CD4-positive, alpha-beta T cell (primary cell): Measurements from ENCODE around the gene GPR83. TPM values are rescaled to one million over a fixed set of nuclear protein-coding genes. Genes with fewer than 3 reads are reported as not detected.

Experiments used
- ATAC-seq: fragments of 200-7000 bp; cut with Tn5 transposase; one replicate; pipeline ENCODE4 v1.10.0; 2022; ENCODE audit warnings: mild to moderate bottlenecking; ENCODE audit not compliant: poor library complexity
- CTCF ChIA-PET: fragments of 350-600 bp; sonication (Branson Sonifier 250); formaldehyde crosslinking; loops from one replicate; lab custom pipeline; 2021; ENCODE audit warnings: antibody characterized with exemption, inconsistent platforms; lab: Charles Lee
- POLR2A ChIA-PET: fragments of 350-600 bp; sonication (Branson Sonifier 250); formaldehyde crosslinking; loops from one replicate; lab custom pipeline; 2021; ENCODE audit warnings: antibody characterized with exemption, inconsistent platforms; lab: Charles Lee
- DNase-seq, 14 experiments: peaks; one replicate each; pipeline ENCODE4 v3.0.0-alpha.2; 2013 to 2020; ENCODE audit warnings: mixed read lengths in 2 of 14
- H3K27ac ChIP-seq, 2 donors: one replicate each; pipeline versions ENCODE4 v1.5.1 to v1.7.0; 2013; ENCODE audit warnings: low read length in 2 of 2, low read depth in 1 of 2, mild to moderate bottlenecking in 1 of 2
- H3K27me3 ChIP-seq, 2 experiments: 1 replicate in 1 of 2; 2 replicates in 1 of 2; pipeline versions ENCODE4 v1.6.1 to v1.7.0; 2013; ENCODE audit warnings: low read length in 2 of 2, control low read depth in 1 of 2, mild to moderate bottlenecking in 1 of 2, moderate library complexity in 1 of 2; ENCODE audit not compliant: insufficient read depth in 2 of 2, control insufficient read depth in 1 of 2
- H3K36me3 ChIP-seq: one replicate; pipeline ENCODE4 v1.6.1; 2013; ENCODE audit warnings: low read length, control low read depth; ENCODE audit not compliant: insufficient read depth
- H3K4me1 ChIP-seq: one replicate; pipeline ENCODE4 v1.6.1; 2013; ENCODE audit warnings: low read length, control low read depth; ENCODE audit not compliant: insufficient read depth
- H3K4me3 ChIP-seq: one replicate; pipeline ENCODE4 v1.5.1; 2013; ENCODE audit warnings: mild to moderate bottlenecking, low read length, moderate library complexity
- H3K9me3 ChIP-seq, 2 experiments: 1 replicate in 1 of 2; 2 replicates in 1 of 2; pipeline versions ENCODE4 v1.6.1 to v1.7.0; 2013; ENCODE audit warnings: low read length in 2 of 2, mild to moderate bottlenecking in 2 of 2, control low read depth in 1 of 2, moderate library complexity in 1 of 2; ENCODE audit not compliant: control insufficient read depth in 1 of 2, insufficient read depth in 1 of 2
- H3K27ac Mint-ChIP-seq: one replicate; pipeline ENCODE4 v1.8.0; 2020; ENCODE audit warnings: mixed read lengths
- H3K27me3 Mint-ChIP-seq: one replicate; pipeline ENCODE4 v1.8.0; 2021; ENCODE audit warnings: mixed read lengths
- H3K36me3 Mint-ChIP-seq: one replicate; pipeline ENCODE4 v1.8.0; 2021; ENCODE audit warnings: low read depth, mixed read lengths
- H3K4me1 Mint-ChIP-seq: one replicate; pipeline ENCODE4 v1.8.0; 2021; ENCODE audit warnings: low read depth, mixed read lengths
- H3K4me3 Mint-ChIP-seq: one replicate; pipeline ENCODE4 v1.8.0; 2020; ENCODE audit warnings: mild to moderate bottlenecking, mixed read lengths
- H3K9me3 Mint-ChIP-seq: one replicate; pipeline ENCODE4 v1.8.0; 2020; ENCODE audit warnings: mixed read lengths
- intact Hi-C, 2 experiments: fragments of 100-400 bp; cut with DNase I in 1 of 2; cut with micrococcal nuclease in 1 of 2; formaldehyde crosslinking; loops; one replicate each; pipeline versions ENCODE4 v1.15.1 to v1.9.0; 2023 to 2025; cut with DNase I, micrococcal nuclease
- total RNA-seq, 174 experiments: library from RNA in 2 of 174; stranded (reverse) in 2 of 174; gene quantifications; one replicate each; pipeline ENCODE4 v1.2.3 and lab custom pipeline; 2021 to 2026
- TF ChIP-seq, protein P1 (sequence below): fragments of 200-600 bp; IDR thresholded peaks from one replicate; pipeline ENCODE4 v1.8.0; 2022; ENCODE audit warnings: antibody characterized with exemption, mild to moderate bottlenecking

The GPR83 gene
- total RNA-seq, 2 experiments from 2014 or later: 0.11 TPM; not detected in 1

GRCh38 chr11:94400457-94400838, 771 bp downstream of the GPR83 start:
- no peak overlapping the region for H3K27ac ChIP-seq
- H3K27me3 ChIP-seq: peaks cover 33 to 45% of the 10 kb centered on the region in 2 experiments
- H3K36me3 Mint-ChIP-seq: no peaks in the 10 kb centered on the region
- intact Hi-C loops: no loop called here
- H3K27me3 Mint-ChIP-seq: peaks cover 57% of the 10 kb centered on the region
- ATAC-seq (no peak), DNase-seq (no peak)
- H3K9me3 ChIP-seq: peaks cover 13 to 25% of the 10 kb centered on the region in 2 experiments
- H3K36me3 ChIP-seq: no peaks in the 10 kb centered on the region
- no peak overlapping the region for H3K27ac Mint-ChIP-seq
- ChIA-PET POLR2A (no interaction called here), CTCF (no interaction called here)
- H3K4me3 ChIP-seq: no peak overlapping the region
- TF ChIP-seq, protein P1, sequence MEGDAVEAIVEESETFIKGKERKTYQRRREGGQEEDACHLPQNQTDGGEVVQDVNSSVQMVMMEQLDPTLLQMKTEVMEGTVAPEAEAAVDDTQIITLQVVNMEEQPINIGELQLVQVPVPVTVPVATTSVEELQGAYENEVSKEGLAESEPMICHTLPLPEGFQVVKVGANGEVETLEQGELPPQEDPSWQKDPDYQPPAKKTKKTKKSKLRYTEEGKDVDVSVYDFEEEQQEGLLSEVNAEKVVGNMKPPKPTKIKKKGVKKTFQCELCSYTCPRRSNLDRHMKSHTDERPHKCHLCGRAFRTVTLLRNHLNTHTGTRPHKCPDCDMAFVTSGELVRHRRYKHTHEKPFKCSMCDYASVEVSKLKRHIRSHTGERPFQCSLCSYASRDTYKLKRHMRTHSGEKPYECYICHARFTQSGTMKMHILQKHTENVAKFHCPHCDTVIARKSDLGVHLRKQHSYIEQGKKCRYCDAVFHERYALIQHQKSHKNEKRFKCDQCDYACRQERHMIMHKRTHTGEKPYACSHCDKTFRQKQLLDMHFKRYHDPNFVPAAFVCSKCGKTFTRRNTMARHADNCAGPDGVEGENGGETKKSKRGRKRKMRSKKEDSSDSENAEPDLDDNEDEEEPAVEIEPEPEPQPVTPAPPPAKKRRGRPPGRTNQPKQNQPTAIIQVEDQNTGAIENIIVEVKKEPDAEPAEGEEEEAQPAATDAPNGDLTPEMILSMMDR: no peak
- H3K9me3 Mint-ChIP-seq: peaks cover 6% of the 10 kb centered on the region
- no peak overlapping the region for H3K4me3 Mint-ChIP-seq
- peaks cover 7% of the 10 kb centered on the region for H3K4me1 Mint-ChIP-seq
- H3K4me1 ChIP-seq: no peaks in the 10 kb centered on the region

DNA sequence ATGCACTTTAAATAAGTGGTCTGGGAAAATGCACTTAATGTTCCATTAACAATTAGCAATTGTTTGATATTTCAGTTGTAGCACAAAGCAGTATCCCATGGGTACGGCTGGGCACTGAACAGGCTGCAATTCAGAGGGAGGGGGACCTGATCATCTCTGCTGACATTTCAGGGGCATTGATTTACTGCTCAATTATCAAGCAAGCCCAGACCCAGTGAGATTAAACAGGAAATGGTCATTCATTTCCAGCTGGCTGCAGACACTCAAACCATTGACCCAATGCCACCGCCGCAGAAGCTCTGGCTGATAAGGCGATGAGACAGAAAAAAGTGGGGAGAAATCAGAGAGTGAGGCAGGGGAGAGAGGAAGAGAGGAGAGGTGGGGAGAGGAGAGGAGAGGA, 1.2 kb downstream of the GPR83 start:
- H3K27me3 Mint-ChIP-seq: peaks cover 60% of the 10 kb centered on the region

GRCh38 chr11:94398101-94398500, 3.1 kb downstream of the GPR83 start:
- Histone ChIP-seq H3K4me1 (no peaks in the 10 kb centered on the region), H3K4me3 (no peak overlapping the region), H3K36me3 (no peaks in the 10 kb centered on the region), H3K9me3 (peaks cover 10 to 16% of the 10 kb centered on the region in 2 experiments), H3K27ac (no peak overlapping the region), H3K27me3 (peaks cover 33 to 45% of the 10 kb centered on the region in 2 experiments)
- TF ChIP-seq, protein P1: no peak
- intact Hi-C loops: no loop called here
- no peak for DNase-seq
- ATAC-seq: no peak
- POLR2A ChIA-PET: no interaction called here
- Mint-ChIP-seq H3K4me1 (peaks cover 7% of the 10 kb centered on the region), H3K27ac (no peak overlapping the region), H3K4me3 (no peak overlapping the region), H3K9me3 (peaks cover 4% of the 10 kb centered on the region), H3K36me3 (no peaks in the 10 kb centered on the region), H3K27me3 (peaks cover 63% of the 10 kb centered on the region)
- CTCF ChIA-PET: no interaction called here

More for the DNA sequence above, 1.2 kb downstream of the GPR83 start:
- no peak overlapping the region for H3K4me3 Mint-ChIP-seq
- ATAC-seq (no peak), DNase-seq (no peak)
- POLR2A ChIA-PET: no interaction called here
- no peak overlapping the region for H3K27ac Mint-ChIP-seq
- Histone ChIP-seq H3K9me3 (peaks cover 13 to 25% of the 10 kb centered on the region in 2 experiments), H3K27ac (peak overlapping the region in 1 of 2 donors; percentile 21), H3K4me1 (no peaks in the 10 kb centered on the region), H3K36me3 (no peaks in the 10 kb centered on the region), H3K27me3 (peaks cover 33 to 45% of the 10 kb centered on the region in 2 experiments), H3K4me3 (no peak overlapping the region)
- intact Hi-C loops: no loop called here
- peaks cover 6% of the 10 kb centered on the region for H3K9me3 Mint-ChIP-seq
- peaks cover 7% of the 10 kb centered on the region for H3K4me1 Mint-ChIP-seq
- CTCF ChIA-PET: no interaction called here
- H3K36me3 Mint-ChIP-seq: no peaks in the 10 kb centered on the region
- TF ChIP-seq, protein P1: no peak
